Esophagus (tissue), 2 donors: Measurements from ENCODE around the gene ANLN. TPM values are rescaled to one million over a fixed set of nuclear protein-coding genes. Genes with fewer than 3 reads are reported as not detected.

Experiments used
- polyA plus RNA-seq, 2 donors: library from polyadenylated mRNA; stranded (reverse); fragments of 200-250 nt; gene quantifications; one replicate each; pipeline ENCODE4 v1.2.3, GENCODE V29; 2013
- donor health status: healthy with polysubstance abuse.
- donor health status: Bipolar disorder and iron deficiency.

The ANLN gene
- polyA plus RNA-seq, 2 donors: 11.2 to 16.0 TPM

Other genes with a start within 250 kb of the ANLN start
- gene EEPD1, start 236.6 kb upstream of the ANLN start, polyA plus RNA-seq: 10 to 100 TPM in 1 of 2 donors, 1 to 10 TPM in 1; 5.5 to 14.5 TPM